PC-9 (cell line): ENCODE measurements around the gene LTC4S. TPM values are rescaled to one million over a fixed set of nuclear protein-coding genes. Genes with fewer than 3 reads are reported as not detected.
A peak's percentile ranks its signal among the peaks of the same experiment; 100 is the strongest.

Experiments
- BruUV-seq: library from RNA; stranded (reverse); fragments of 400-500 nt; replicated peaks from 2 replicates; lab custom pipeline; 2021; lab: Mats Ljungman, UMichigan
- CTCF ChIA-PET: fragments of 300-600 bp; sonication (Branson Sonifier 250); formaldehyde crosslinking; loops from one replicate; lab custom pipeline; 2022; ENCODE audit warnings: antibody characterized with exemption; lab: Charles Lee
- POLR2A ChIA-PET: fragments of 300-600 bp; sonication (Branson Sonifier 250); formaldehyde crosslinking; loops from one replicate; lab custom pipeline; 2022; ENCODE audit warnings: antibody characterized with exemption; ENCODE audit not compliant: unreplicated experiment; lab: Charles Lee
- DNase-seq, 2 experiments: peaks; one replicate each; pipeline versions ENCODE4 v3.0.0 to v3.0.0-alpha.2; 2015 to 2022; ENCODE audit warnings: mixed read lengths in 1 of 2
- H2AFZ ChIP-seq: fragments of 200-600 bp; sonication (generic); 2 replicates; pipeline ENCODE4 v1.8.1; 2017; ENCODE audit warnings: antibody characterized with exemption
- H3F3A ChIP-seq: fragments of 200-600 bp; sonication (generic); 2 replicates; pipeline ENCODE4 v1.8.1; 2017; ENCODE audit warnings: antibody characterized with exemption, mild to moderate bottlenecking, low read depth; ENCODE audit not compliant: insufficient read depth
- H3K27ac ChIP-seq: fragments of 200-600 bp; sonication (generic); 2 replicates; pipeline ENCODE4 v1.6.1; 2016; ENCODE audit warnings: mixed run types
- H3K27me3 ChIP-seq: fragments of 200-600 bp; sonication (generic); 2 replicates; pipeline ENCODE4 v1.6.1; 2016; ENCODE audit warnings: low read depth, mixed run types; ENCODE audit not compliant: insufficient read depth
- H3K36me3 ChIP-seq: fragments of 200-600 bp; sonication (generic); 2 replicates; pipeline ENCODE4 v1.6.1; 2016; ENCODE audit warnings: low read depth, mixed run types
- H3K4me1 ChIP-seq: fragments of 200-600 bp; sonication (generic); replicated peaks from 2 replicates; pipeline ENCODE4 v1.6.1; 2016; ENCODE audit warnings: mixed run types; ENCODE audit not compliant: insufficient read depth
- H3K4me2 ChIP-seq: fragments of 200-600 bp; sonication (generic); 2 replicates; pipeline ENCODE4 v1.6.1; 2017; ENCODE audit warnings: mixed run types
- H3K4me3 ChIP-seq: fragments of 200-600 bp; sonication (generic); 2 replicates; pipeline ENCODE4 v1.6.1; 2016; ENCODE audit warnings: mixed run types
- H3K79me2 ChIP-seq: fragments of 200-600 bp; sonication (generic); 2 replicates; pipeline ENCODE4 v1.6.1; 2017; ENCODE audit warnings: low read depth, mixed run types
- H3K9me2 ChIP-seq: fragments of 200-600 bp; sonication (generic); 2 replicates; pipeline ENCODE4 v1.8.1; 2017; ENCODE audit warnings: mild to moderate bottlenecking; ENCODE audit not compliant: insufficient read depth
- H3K9me3 ChIP-seq: fragments of 200-600 bp; sonication (generic); 2 replicates; pipeline ENCODE4 v1.8.1; 2016; ENCODE audit warnings: low read depth; ENCODE audit not compliant: insufficient read depth
- H4K20me1 ChIP-seq: fragments of 200-600 bp; sonication (generic); 2 replicates; pipeline ENCODE4 v1.8.1; 2017; ENCODE audit not compliant: insufficient read depth
- EZH2 ChIP-seq: fragments of 200-600 bp; sonication (generic); IDR thresholded peaks from 2 replicates; pipeline ENCODE4 v1.8.0; 2017; ENCODE audit warnings: antibody characterized with exemption, low read depth
- intact Hi-C: fragments of 100-400 bp; cut with micrococcal nuclease; formaldehyde crosslinking; loops from one replicate; pipeline ENCODE4 v1.10.0; 2022; ENCODE audit not compliant: unreplicated experiment
- total RNA-seq: library from RNA; stranded (reverse); gene quantifications from 2 replicates; pipeline ENCODE4 v1.2.3, GENCODE V29; 2021
- TF ChIP-seq, protein P1 (sequence below): fragments of 200-600 bp; sonication (generic); conservative IDR thresholded peaks from 2 replicates; pipeline ENCODE4 v1.6.1; 2017; ENCODE audit warnings: mixed run types, antibody characterized with exemption, mild to moderate bottlenecking, moderate library complexity

The LTC4S gene
- total RNA-seq, 1 experiment from 2014 or later = 9.7 TPM

DNA sequence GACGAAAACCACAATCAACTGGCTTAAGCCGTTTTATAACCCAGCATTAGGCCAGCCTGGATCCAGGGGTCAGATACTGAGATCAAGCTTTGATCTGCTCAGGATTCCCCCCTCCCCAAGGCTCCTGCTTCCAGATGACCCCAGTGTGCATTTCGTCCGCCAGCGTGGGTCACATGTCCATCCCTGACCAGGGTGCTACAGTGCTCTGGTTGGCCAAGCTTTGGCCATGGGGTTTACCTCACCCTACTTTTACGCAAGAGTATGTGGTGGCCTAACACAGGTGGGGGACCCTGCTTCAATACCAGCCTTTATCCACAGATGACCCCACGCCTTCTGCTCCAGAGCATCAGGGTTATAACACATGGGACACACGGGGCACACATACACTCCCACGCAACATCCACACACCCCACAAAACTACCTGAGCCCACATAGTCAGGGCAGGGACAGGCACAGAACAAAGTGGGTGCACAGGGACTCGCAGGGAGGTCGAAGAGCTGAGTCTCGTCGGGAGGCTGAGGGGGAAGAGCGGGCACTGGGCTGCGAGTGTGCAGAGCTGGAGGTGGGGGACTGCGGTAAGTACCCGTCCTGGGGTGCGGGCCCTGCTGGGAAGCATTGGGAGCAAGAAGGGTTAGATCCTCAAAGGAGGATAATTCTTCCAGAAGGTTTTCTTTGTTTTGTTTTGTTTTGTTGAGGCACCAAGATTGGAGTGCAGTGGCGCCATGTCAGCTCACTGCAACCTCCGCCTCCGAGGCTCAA, 21.9 kb downstream of the LTC4S start:
- Histone ChIP-seq H3K9me2 (no peaks in the 10 kb centered on the region), H3F3A (peaks cover 32% of the 10 kb centered on the region), H3K79me2 (peaks cover 7% of the 10 kb centered on the region), H3K4me2 (no peak overlapping the region), H3K36me3 (no peaks in the 10 kb centered on the region; the same call in 1 of the 2 replicates), H3K4me3 (no peak overlapping the region), H3K9me3 (no peaks in the 10 kb centered on the region; the same call in 1 of the 2 replicates), H2AFZ (no peak overlapping the region), H4K20me1 (no peaks in the 10 kb centered on the region), H3K27me3 (no peaks in the 10 kb centered on the region), H3K27ac (no peak overlapping the region), H3K4me1 (peaks cover 27% of the 10 kb centered on the region)
- no peak for DNase-seq
- intact Hi-C loops = loop anchor here (5.0 kb wide), 1 partner anchor 263 kb away; the partner anchor contains the start of gene RUFY1
- POLR2A ChIA-PET = no interaction called here
- BruUV-seq = no TSS peak
- CTCF ChIA-PET = no interaction called here
- TF ChIP-seq, protein P1, sequence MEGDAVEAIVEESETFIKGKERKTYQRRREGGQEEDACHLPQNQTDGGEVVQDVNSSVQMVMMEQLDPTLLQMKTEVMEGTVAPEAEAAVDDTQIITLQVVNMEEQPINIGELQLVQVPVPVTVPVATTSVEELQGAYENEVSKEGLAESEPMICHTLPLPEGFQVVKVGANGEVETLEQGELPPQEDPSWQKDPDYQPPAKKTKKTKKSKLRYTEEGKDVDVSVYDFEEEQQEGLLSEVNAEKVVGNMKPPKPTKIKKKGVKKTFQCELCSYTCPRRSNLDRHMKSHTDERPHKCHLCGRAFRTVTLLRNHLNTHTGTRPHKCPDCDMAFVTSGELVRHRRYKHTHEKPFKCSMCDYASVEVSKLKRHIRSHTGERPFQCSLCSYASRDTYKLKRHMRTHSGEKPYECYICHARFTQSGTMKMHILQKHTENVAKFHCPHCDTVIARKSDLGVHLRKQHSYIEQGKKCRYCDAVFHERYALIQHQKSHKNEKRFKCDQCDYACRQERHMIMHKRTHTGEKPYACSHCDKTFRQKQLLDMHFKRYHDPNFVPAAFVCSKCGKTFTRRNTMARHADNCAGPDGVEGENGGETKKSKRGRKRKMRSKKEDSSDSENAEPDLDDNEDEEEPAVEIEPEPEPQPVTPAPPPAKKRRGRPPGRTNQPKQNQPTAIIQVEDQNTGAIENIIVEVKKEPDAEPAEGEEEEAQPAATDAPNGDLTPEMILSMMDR = no peak
- no peak for TF ChIP-seq EZH2

DNA sequence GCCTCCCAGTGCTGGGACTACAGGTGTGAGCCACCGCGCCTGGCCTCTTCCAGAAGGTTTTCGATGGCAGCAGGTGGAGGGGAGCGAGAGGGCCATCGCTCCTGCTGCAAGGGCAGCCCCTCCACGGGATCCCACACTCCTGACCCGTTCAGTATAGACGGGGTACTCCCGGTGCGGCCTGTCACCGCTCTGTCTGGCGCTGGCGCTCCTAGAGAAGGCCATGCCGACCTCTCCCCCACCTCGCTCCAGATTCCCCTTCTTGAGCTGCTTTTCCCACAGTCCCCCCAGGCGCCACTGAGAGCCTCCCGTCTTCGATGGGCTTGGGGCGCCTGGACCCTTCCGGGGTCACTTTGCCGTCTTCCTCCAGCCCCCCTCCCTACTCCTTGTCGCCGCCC, 22.6 kb downstream of the LTC4S start:
- Histone ChIP-seq H4K20me1 (no peaks in the 10 kb centered on the region), H3K9me3 (no peaks in the 10 kb centered on the region; the same call in 1 of the 2 replicates), H3K36me3 (no peaks in the 10 kb centered on the region; the same call in 1 of the 2 replicates), H3K27me3 (no peaks in the 10 kb centered on the region), H3K4me3 (no peak overlapping the region), H3K4me2 (no peak overlapping the region), H3K4me1 (peaks cover 27% of the 10 kb centered on the region), H3K9me2 (no peaks in the 10 kb centered on the region), H3K79me2 (peaks cover 14% of the 10 kb centered on the region), H2AFZ (no peak overlapping the region), H3F3A (peaks cover 30% of the 10 kb centered on the region), H3K27ac (no peak overlapping the region)
- intact Hi-C loops = loop anchor here (5.0 kb wide), 1 partner anchor 264 kb away; the partner anchor contains the start of gene RUFY1
- no peak for TF ChIP-seq EZH2
- TF ChIP-seq, protein P1 = no peak
- BruUV-seq = no TSS peak
- DNase-seq = no peak
- ChIA-PET CTCF (no interaction called here), POLR2A (no interaction called here)

DNA sequence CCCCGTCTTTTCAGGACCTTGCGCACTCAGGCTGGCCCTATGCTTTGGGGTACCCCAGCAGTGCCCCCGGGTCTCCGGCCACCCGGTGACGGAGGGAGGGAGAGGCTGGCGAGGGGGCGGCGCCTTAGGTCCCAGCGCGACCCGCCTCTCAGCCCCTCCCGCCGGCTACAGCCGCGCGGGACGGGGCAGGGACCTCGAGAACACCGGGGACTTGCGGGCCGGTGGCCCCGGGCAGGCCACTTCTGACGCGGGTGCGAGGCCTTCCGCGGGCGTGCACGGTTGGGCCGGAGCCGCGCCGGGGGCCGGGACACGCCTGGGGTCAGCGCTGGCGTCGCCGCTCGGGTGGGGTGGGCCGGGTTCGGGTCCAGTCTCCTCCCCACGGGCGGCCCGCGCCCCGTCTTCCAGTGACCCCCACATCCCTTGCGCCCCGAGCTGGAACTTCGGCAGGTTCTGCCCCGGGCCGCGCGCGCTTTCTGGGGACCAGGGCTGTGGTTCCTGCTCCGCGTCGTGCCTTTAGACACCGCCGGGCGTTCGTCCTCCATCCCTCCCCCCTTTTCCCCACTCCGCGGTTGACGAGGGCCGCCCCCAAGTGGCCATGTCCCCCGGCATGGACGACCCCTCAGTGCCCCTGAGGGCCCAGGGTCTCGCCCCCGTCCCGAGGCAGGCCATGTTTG, 23.1 kb downstream of the LTC4S start:
- Histone ChIP-seq H3K4me1 (peaks cover 27% of the 10 kb centered on the region), H3K9me3 (no peaks in the 10 kb centered on the region), H2AFZ (no peak overlapping the region), H3K4me2 (peak overlapping the region; percentile 100; the same call in 1 of the 2 replicates), H3K27me3 (no peaks in the 10 kb centered on the region), H3K9me2 (no peaks in the 10 kb centered on the region), H3K4me3 (no peak overlapping the region), H4K20me1 (peaks cover 2% of the 10 kb centered on the region), H3F3A (peaks cover 32% of the 10 kb centered on the region), H3K79me2 (peaks cover 19% of the 10 kb centered on the region), H3K27ac (0 out of 2 replicates have a peak overlapping the region, but pooled peaks have one; percentile 100), H3K36me3 (peaks cover 2% of the 10 kb centered on the region)
- no peak for DNase-seq
- ChIA-PET CTCF (no interaction called here), POLR2A (no interaction called here)
- BruUV-seq = no TSS peak
- TF ChIP-seq EZH2 = no peak
- TF ChIP-seq, protein P1 = no peak
- intact Hi-C loops = loop anchor here (5.0 kb wide), 1 partner anchor 265 kb away; the partner anchor contains the start of gene RUFY1
